ENCODE data around the gene REXO4. TPM values are rescaled to one million over a fixed set of nuclear protein-coding genes. Genes with fewer than 3 reads are reported as not detected.
A peak's percentile ranks its signal among the peaks of the same experiment; 100 is the strongest.

The REXO4 gene
- total and polyA plus RNA-seq, 2 of the 8 experiments (the other 6 are each of a cell fraction or from before 2014, with no cell fraction given) = 19.1 to 38.3 TPM

- Histone ChIP-seq H3K79me2 (ENCODE audit: control insufficient read depth in 1 of 2, insufficient read depth in 2 of 2, low read length in 2 of 2) (no peaks in the 10 kb centered on the region), H2BK12ac (ENCODE audit: low read depth, low read length) (no peak overlapping the region), H3K36me3 (ENCODE audit: control insufficient read depth in 2 of 4, insufficient read depth in 4 of 4, low read length in 3 of 4) (no peaks in the 10 kb centered on the region), H2BK15ac (ENCODE audit: low read length) (no peak overlapping the region), H3K4me2 (ENCODE audit: insufficient read depth in 1 of 2, low read depth in 2 of 2, low read length in 2 of 2) (no peak overlapping the region), H3K23me2 (ENCODE audit: low read depth, low read length) (peaks cover 7% of the 10 kb centered on the region; the same call in 1 of the 2 replicates), H3K56ac (replicated peaks; ENCODE audit: insufficient read length, low read depth, low read length) (no peak overlapping the region), H3K18ac (ENCODE audit: extremely low read depth, low read length) (no peak overlapping the region; the same call in 1 of the 2 replicates), H4K8ac (ENCODE audit: extremely low read depth, insufficient read depth, low read length) (no peak overlapping the region), H3K27ac (ENCODE audit: low read depth, low read length) (no peak overlapping the region), H4K91ac (replicated peaks; ENCODE audit: insufficient read length, low read length) (no peak overlapping the region), H2BK120ac (replicated peaks; ENCODE audit: low read depth, low read length) (no peak overlapping the region), H3K9ac (replicated peaks in 1 of 4; ENCODE audit: extremely low read depth in 1 of 4, low read depth in 3 of 4, low read length in 3 of 4) (no peak overlapping the region), H3K27me3 (replicated peaks in 1 of 4; ENCODE audit: control insufficient read depth in 3 of 4, extremely low read depth in 1 of 4, insufficient read depth in 3 of 4, low read length in 3 of 4) (peaks cover 0 to 3% (median 3%) of the 10 kb centered on the region in 4 experiments; a peak in 4 of 7 replicates), H2AFZ (ENCODE audit: low read length) (no peak overlapping the region), H3K23ac (ENCODE audit: insufficient read length) (no peak overlapping the region), H2AK5ac (ENCODE audit: low read depth, low read length) (no peak overlapping the region), H4K5ac (ENCODE audit: insufficient read length, low read depth, low read length) (no peak overlapping the region), H3K14ac (ENCODE audit: insufficient read length) (no peak overlapping the region), H2BK5ac (ENCODE audit: low read depth, low read length) (no peak overlapping the region), H4K20me1 (replicated peaks in 1 of 2; ENCODE audit: control insufficient read depth in 1 of 2, insufficient read depth in 2 of 2, low read length in 2 of 2) (no peaks in the 10 kb centered on the region), H3K9me3 (ENCODE audit: insufficient read depth in 2 of 2, low read depth in 1 of 2, low read length in 1 of 2) (no peaks in the 10 kb centered on the region), H3K4me1 (replicated peaks in 1 of 4; ENCODE audit: control insufficient read depth in 3 of 4, insufficient read depth in 4 of 4, low read length in 3 of 4) (no peaks in the 10 kb centered on the region), H3K4me3 (ENCODE audit: extremely low read depth in 1 of 4, insufficient read depth in 2 of 4, low read depth in 3 of 4, low read length in 4 of 4) (no peak overlapping the region), H2BK20ac (ENCODE audit: low read length) (no peak overlapping the region), H3K4ac (replicated peaks; ENCODE audit: insufficient read length, low read depth, low read length) (no peak overlapping the region), H3K79me1 (ENCODE audit: low read depth, low read length) (no peaks in the 10 kb centered on the region)
- 88% methylated on average over 11 of the region's 11 CpGs; no CpG with 5 or more reads in 1 of the 2 experiments for WGBS, 2 experiments (ENCODE audit: extremely low coverage in 1 of 2, insufficient coverage in 1 of 2, insufficient read length in 1 of 2, insufficient replicate concordance in 2 of 2, low coverage in 1 of 2, low lambda C conversion rate in 2 of 2, missing lambda C conversion rate in 1 of 2)
- TF ChIP-seq SIRT6 (IDR thresholded peaks at IDR 0.05; ENCODE audit: low read length) = no peak
- peak in 2 of 3 experiments; percentile 27 to 34; a peak in 3 of 4 replicates for TF ChIP-seq CTCF (IDR thresholded peaks at IDR 0.05; ENCODE audit: control extremely low read depth in 1 of 3, insufficient read depth in 1 of 3, low read depth in 1 of 3, low read length in 3 of 3)
- TF ChIP-seq RAD21 (IDR thresholded peaks at IDR 0.05 in 1 of 2, conservative IDR thresholded peaks at IDR 0.05 in 1 of 2; ENCODE audit: low read depth in 2 of 2, low read length in 2 of 2) = peak; percentile 16 to 22; a peak in 1 of 4 replicates
- FAIRE-seq = no peak
- no peak for DNase-seq (ENCODE audit: low read depth in 1 of 2, low spot score in 2 of 2)
- POLR2A ChIA-PET (ENCODE audit: partially characterized antibody) = interaction anchor here (0.9 kb wide), 1 partner anchor 85 kb away, joined by 3 read pairs; no protein-coding TSS in a partner anchor
- CTCF ChIA-PET (ENCODE audit: partially characterized antibody) = interaction anchor here (0.6 to 4.9 kb wide), 5 partner anchors 10 to 69 kb away, joined by 3 to 35 read pairs (median 4); partner anchors contain the start of genes ADAMTS13 and STKLD1
Observed at GRCh38 chr9:133433351-133433843, 15.6 kb upstream of the REXO4 start.

Data from H1 (cell line).